WTC11 (cell line): ENCODE results near the gene PXDC1. TPM values are rescaled to one million over a fixed set of nuclear protein-coding genes. Genes with fewer than 3 reads are reported as not detected.
"Not testable (repeated sequence)": the region's sequence is repeated elsewhere in the genome, so short reads cannot be mapped to it uniquely, and the experiment has no call there.

Experiments
- ATAC-seq: fragments of 200-7000 bp; cut with Tn5 transposase; 2 replicates; pipeline ENCODE4 v1.10.0; 2021; ENCODE audit warnings: mild to moderate bottlenecking, moderate library complexity
- CTCF ChIA-PET: fragments of 300-600 bp; sonication (Branson Sonifier 250); formaldehyde crosslinking; loops from one replicate; lab custom pipeline; 2021; ENCODE audit warnings: antibody characterized with exemption; lab: Charles Lee
- POLR2A ChIA-PET: fragments of 350-600 bp; sonication (Branson Sonifier 250); formaldehyde crosslinking; loops from one replicate; lab custom pipeline; 2021; ENCODE audit warnings: antibody characterized with exemption; lab: Charles Lee
- DNase-seq: peaks from one replicate; pipeline ENCODE4 v3.0.0; 2021; ENCODE audit warnings: low spot score
- H3K27ac Mint-ChIP-seq: 2 replicates; pipeline ENCODE4 v1.8.0; 2021; ENCODE audit warnings: mixed read lengths
- H3K27me3 Mint-ChIP-seq: 2 replicates; pipeline ENCODE4 v1.8.0; 2021; ENCODE audit warnings: low read depth, mild to moderate bottlenecking, moderate library complexity, mixed read lengths
- H3K36me3 Mint-ChIP-seq: 2 replicates; pipeline ENCODE4 v1.8.0; 2021; ENCODE audit warnings: mixed read lengths
- H3K4me1 Mint-ChIP-seq: 2 replicates; pipeline ENCODE4 v1.8.0; 2022; ENCODE audit warnings: mixed read lengths
- H3K4me3 Mint-ChIP-seq: 2 replicates; pipeline ENCODE4 v1.8.0; 2021; ENCODE audit warnings: mild to moderate bottlenecking, moderate library complexity, mixed read lengths
- H3K9me3 Mint-ChIP-seq: 2 replicates; pipeline ENCODE4 v1.8.0; 2021; ENCODE audit warnings: mixed read lengths
- ELF4 ChIP-seq: sonication (generic); formaldehyde crosslinking; IDR thresholded peaks from 2 replicates; pipeline ENCODE4 v1.8.1; 2022; ENCODE audit warnings: low read depth, mild to moderate bottlenecking, moderate library complexity, missing genetic modification reagents
- EMX1 ChIP-seq: fragments of 250-450 bp; sonication (Bioruptor Pico); IDR thresholded peaks from 2 replicates; pipeline ENCODE4 v1.8.0; 2021; ENCODE audit warnings: mild to moderate bottlenecking
- FOXK1 ChIP-seq: sonication (generic); formaldehyde crosslinking; IDR thresholded peaks from 2 replicates; pipeline ENCODE4 v1.8.0; 2022; ENCODE audit warnings: mild to moderate bottlenecking, moderate library complexity, missing genetic modification reagents
- NR3C1 ChIP-seq: sonication (generic); formaldehyde crosslinking; conservative IDR thresholded peaks from 2 replicates; pipeline ENCODE4 v1.8.1; 2023; ENCODE audit warnings: low read depth, mild to moderate bottlenecking, missing genetic modification reagents
- OVOL2 ChIP-seq: fragments of 250-450 bp; sonication (Bioruptor Pico); IDR thresholded peaks from 2 replicates; pipeline ENCODE4 v1.9.0; 2021; ENCODE audit warnings: mild to moderate bottlenecking, borderline replicate concordance
- RELA ChIP-seq: sonication (generic); formaldehyde crosslinking; IDR thresholded peaks from 2 replicates; pipeline ENCODE4 v1.8.1; 2022; ENCODE audit warnings: missing genetic modification reagents, mild to moderate bottlenecking, borderline replicate concordance
- SMAD4 ChIP-seq: sonication (generic); formaldehyde crosslinking; IDR thresholded peaks from 2 replicates; pipeline ENCODE4 v1.8.0; 2022; ENCODE audit warnings: mild to moderate bottlenecking, missing genetic modification reagents
- SP1 ChIP-seq: sonication (generic); formaldehyde crosslinking; conservative IDR thresholded peaks from 2 replicates; pipeline ENCODE4 v1.8.1; 2022; ENCODE audit warnings: missing genetic modification reagents
- TEAD1 ChIP-seq: sonication (generic); formaldehyde crosslinking; IDR thresholded peaks from 2 replicates; pipeline ENCODE4 v1.8.0; 2022; ENCODE audit warnings: mild to moderate bottlenecking, missing genetic modification reagents
- ZNF121 ChIP-seq: sonication (generic); formaldehyde crosslinking; IDR thresholded peaks from 2 replicates; pipeline ENCODE4 v1.8.0; 2023; ENCODE audit warnings: missing genetic modification reagents
- ZNF138 ChIP-seq: sonication (generic); formaldehyde crosslinking; conservative IDR thresholded peaks from 2 replicates; pipeline ENCODE4 v1.8.1; 2022; ENCODE audit warnings: mild to moderate bottlenecking, moderate library complexity, missing genetic modification reagents
- ZNF396 ChIP-seq: fragments of 250-450 bp; sonication (Bioruptor Pico); IDR thresholded peaks from 2 replicates; pipeline ENCODE4 v1.8.0; 2021; ENCODE audit warnings: mild to moderate bottlenecking, moderate library complexity, borderline replicate concordance
- total RNA-seq: library from RNA; stranded (reverse); gene quantifications from 3 replicates; pipeline ENCODE4 v1.2.3, GENCODE V29; 2021
- TF ChIP-seq, protein P1 (sequence below): sonication (generic); formaldehyde crosslinking; IDR thresholded peaks from 2 replicates; pipeline ENCODE4 v1.8.0; 2023; ENCODE audit warnings: mild to moderate bottlenecking, missing genetic modification reagents
- TF ChIP-seq, protein P2 (sequence below): sonication (generic); formaldehyde crosslinking; IDR thresholded peaks from 2 replicates; pipeline ENCODE4 v1.8.1; 2023; ENCODE audit warnings: mild to moderate bottlenecking, missing genetic modification reagents, moderate library complexity
- TF ChIP-seq, protein P3 (sequence below): sonication (generic); formaldehyde crosslinking; IDR thresholded peaks from 2 replicates; pipeline ENCODE4 v1.8.1; 2023; ENCODE audit warnings: mild to moderate bottlenecking, missing genetic modification reagents, moderate library complexity
- TF ChIP-seq, protein P4 (sequence below): sonication (generic); formaldehyde crosslinking; IDR thresholded peaks from 2 replicates; pipeline ENCODE4 v1.8.1; 2023; ENCODE audit warnings: mild to moderate bottlenecking, moderate library complexity, missing genetic modification reagents
- TF ChIP-seq, protein P5 (sequence below): sonication (generic); formaldehyde crosslinking; IDR thresholded peaks from 2 replicates; pipeline ENCODE4 v1.8.1; 2023; ENCODE audit warnings: mild to moderate bottlenecking, missing genetic modification reagents, borderline replicate concordance

PXDC1 gene
- total RNA-seq, 1 experiment from 2014 or later: 3.3 TPM

DNA sequence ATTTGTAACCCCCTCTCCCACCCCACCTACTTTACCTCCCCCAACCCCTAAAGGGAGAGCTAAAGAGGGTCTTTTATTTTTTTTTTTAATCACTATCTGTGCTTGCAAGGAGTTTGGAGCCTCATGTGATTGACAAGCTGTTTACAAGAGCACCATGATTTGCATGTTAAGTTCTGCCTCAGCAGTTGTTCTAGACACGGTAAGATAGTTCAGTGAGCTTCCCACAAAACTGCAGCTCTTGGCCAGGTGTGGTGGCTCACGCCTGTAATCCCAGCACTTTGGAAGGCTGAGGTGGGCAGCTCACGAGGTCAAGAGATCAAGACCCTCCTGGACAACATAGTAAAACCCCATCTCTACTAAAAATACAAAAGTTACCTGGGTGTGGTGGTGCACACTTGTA is 5.0 kb upstream of the PXDC1 start (continued):
- TF ChIP-seq, protein P1, sequence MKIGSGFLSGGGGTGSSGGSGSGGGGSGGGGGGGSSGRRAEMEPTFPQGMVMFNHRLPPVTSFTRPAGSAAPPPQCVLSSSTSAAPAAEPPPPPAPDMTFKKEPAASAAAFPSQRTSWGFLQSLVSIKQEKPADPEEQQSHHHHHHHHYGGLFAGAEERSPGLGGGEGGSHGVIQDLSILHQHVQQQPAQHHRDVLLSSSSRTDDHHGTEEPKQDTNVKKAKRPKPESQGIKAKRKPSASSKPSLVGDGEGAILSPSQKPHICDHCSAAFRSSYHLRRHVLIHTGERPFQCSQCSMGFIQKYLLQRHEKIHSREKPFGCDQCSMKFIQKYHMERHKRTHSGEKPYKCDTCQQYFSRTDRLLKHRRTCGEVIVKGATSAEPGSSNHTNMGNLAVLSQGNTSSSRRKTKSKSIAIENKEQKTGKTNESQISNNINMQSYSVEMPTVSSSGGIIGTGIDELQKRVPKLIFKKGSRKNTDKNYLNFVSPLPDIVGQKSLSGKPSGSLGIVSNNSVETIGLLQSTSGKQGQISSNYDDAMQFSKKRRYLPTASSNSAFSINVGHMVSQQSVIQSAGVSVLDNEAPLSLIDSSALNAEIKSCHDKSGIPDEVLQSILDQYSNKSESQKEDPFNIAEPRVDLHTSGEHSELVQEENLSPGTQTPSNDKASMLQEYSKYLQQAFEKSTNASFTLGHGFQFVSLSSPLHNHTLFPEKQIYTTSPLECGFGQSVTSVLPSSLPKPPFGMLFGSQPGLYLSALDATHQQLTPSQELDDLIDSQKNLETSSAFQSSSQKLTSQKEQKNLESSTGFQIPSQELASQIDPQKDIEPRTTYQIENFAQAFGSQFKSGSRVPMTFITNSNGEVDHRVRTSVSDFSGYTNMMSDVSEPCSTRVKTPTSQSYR (CRISPR knock-in tag): no peak
- TF ChIP-seq, protein P2, sequence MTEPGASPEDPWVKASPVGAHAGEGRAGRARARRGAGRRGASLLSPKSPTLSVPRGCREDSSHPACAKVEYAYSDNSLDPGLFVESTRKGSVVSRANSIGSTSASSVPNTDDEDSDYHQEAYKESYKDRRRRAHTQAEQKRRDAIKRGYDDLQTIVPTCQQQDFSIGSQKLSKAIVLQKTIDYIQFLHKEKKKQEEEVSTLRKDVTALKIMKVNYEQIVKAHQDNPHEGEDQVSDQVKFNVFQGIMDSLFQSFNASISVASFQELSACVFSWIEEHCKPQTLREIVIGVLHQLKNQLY: no peak
- TF ChIP-seq OVOL2 (CRISPR knock-in tag) (no peak), EMX1 (no peak)

DNA sequence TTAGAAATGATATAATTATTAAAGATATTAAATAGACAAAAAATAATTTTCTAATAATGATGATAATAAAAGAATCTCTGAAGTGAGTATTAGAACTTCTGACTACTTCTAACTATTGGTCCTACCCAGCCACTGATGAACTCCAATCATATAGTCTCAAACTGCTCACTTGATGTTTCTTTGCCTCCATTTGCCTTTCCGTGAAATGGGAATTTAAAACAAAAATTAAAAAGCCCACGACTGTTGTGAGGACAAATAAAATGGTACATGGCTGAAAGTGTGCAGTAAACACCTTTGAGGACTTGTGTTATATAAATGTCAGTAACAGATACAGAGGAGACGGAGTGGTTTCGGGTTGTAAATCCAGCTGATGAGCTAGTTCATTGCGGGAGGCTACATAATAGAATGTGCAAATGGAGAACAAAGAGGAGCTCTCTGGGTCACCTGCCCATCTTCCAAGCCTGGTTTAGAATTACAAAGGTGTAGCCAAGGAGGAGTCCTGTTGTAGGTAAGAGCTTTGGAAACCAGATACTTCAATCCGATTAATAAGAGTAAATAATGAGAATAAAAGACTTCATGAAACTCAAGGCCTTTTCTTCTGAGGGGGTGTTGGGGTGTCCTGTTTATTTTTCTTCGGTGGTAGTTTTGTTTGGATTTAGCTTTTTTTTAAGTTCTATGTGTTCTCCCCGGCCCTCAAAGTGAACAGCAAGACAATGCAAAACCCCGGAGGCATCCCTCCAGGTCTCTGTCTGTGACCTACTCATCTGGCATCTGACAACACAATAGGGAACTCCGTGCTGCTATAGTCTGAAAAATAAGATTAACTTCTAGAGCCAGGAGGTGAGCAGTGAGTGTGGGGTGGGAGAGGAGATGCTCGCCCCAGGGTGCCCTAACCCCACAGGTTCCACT is 4.4 kb upstream of the PXDC1 start:
- ATAC-seq (peak; percentile 62), DNase-seq (no peak)
- ChIA-PET POLR2A (interaction anchor here (1.2 kb wide), 1 partner anchor 265 kb away, joined by 4 read pairs; a partner anchor contains a TSS), CTCF (interaction anchor here (0.6 to 3.4 kb wide), 9 partner anchors 8 to 235 kb away, joined by 3 to 45 read pairs (median 9); partner anchors contain the start of gene FAM50B)
- Mint-ChIP-seq H3K36me3 (no peaks in the 10 kb centered on the region), H3K4me1 (peaks cover 44% of the 10 kb centered on the region), H3K27ac (peak overlapping the region; percentile 95), H3K9me3 (no peaks in the 10 kb centered on the region), H3K27me3 (peaks cover 37% of the 10 kb centered on the region), H3K4me3 (peak overlapping the region; percentile 37)
- TF ChIP-seq, protein P3, sequence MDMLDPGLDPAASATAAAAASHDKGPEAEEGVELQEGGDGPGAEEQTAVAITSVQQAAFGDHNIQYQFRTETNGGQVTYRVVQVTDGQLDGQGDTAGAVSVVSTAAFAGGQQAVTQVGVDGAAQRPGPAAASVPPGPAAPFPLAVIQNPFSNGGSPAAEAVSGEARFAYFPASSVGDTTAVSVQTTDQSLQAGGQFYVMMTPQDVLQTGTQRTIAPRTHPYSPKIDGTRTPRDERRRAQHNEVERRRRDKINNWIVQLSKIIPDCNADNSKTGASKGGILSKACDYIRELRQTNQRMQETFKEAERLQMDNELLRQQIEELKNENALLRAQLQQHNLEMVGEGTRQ (CRISPR knock-in tag): peak; percentile 49; the same call in 1 of the 2 replicates
- TF ChIP-seq, protein P4, sequence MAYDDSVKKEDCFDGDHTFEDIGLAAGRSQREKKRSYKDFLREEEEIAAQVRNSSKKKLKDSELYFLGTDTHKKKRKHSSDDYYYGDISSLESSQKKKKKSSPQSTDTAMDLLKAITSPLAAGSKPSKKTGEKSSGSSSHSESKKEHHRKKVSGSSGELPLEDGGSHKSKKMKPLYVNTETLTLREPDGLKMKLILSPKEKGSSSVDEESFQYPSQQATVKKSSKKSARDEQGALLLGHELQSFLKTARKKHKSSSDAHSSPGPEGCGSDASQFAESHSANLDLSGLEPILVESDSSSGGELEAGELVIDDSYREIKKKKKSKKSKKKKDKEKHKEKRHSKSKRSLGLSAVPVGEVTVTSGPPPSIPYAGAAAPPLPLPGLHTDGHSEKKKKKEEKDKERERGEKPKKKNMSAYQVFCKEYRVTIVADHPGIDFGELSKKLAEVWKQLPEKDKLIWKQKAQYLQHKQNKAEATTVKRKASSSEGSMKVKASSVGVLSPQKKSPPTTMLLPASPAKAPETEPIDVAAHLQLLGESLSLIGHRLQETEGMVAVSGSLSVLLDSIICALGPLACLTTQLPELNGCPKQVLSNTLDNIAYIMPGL (CRISPR knock-in tag): no peak

DNA sequence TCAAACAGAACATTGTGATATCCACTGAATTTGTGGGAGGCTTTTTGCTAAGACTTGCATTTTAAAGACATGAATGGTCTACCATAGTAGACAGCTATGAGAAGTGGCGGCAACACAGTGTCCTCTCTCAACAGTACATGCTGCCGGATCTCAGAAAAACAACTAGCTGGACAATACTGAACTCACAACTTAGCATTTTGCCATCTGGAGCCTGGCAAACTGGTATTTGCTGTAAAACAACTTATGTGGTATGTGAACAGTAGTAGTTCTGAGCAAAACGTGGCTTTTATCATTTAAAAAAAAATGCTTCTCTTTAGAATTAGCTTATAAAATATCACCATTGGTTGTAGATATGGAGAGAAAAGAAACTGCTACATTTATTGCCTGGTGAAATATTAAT is 3.3 kb upstream of the PXDC1 start:
- TF ChIP-seq, protein P5, sequence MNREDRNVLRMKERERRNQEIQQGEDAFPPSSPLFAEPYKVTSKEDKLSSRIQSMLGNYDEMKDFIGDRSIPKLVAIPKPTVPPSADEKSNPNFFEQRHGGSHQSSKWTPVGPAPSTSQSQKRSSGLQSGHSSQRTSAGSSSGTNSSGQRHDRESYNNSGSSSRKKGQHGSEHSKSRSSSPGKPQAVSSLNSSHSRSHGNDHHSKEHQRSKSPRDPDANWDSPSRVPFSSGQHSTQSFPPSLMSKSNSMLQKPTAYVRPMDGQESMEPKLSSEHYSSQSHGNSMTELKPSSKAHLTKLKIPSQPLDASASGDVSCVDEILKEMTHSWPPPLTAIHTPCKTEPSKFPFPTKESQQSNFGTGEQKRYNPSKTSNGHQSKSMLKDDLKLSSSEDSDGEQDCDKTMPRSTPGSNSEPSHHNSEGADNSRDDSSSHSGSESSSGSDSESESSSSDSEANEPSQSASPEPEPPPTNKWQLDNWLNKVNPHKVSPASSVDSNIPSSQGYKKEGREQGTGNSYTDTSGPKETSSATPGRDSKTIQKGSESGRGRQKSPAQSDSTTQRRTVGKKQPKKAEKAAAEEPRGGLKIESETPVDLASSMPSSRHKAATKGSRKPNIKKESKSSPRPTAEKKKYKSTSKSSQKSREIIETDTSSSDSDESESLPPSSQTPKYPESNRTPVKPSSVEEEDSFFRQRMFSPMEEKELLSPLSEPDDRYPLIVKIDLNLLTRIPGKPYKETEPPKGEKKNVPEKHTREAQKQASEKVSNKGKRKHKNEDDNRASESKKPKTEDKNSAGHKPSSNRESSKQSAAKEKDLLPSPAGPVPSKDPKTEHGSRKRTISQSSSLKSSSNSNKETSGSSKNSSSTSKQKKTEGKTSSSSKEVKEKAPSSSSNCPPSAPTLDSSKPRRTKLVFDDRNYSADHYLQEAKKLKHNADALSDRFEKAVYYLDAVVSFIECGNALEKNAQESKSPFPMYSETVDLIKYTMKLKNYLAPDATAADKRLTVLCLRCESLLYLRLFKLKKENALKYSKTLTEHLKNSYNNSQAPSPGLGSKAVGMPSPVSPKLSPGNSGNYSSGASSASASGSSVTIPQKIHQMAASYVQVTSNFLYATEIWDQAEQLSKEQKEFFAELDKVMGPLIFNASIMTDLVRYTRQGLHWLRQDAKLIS (CRISPR knock-in tag): no peak
- TF ChIP-seq RELA (CRISPR knock-in tag): no peak
- TF ChIP-seq TEAD1 (CRISPR knock-in tag): no peak
- no peak for TF ChIP-seq ELF4 (CRISPR knock-in tag)
- TF ChIP-seq ZNF138 (CRISPR knock-in tag): no peak
- no peak for TF ChIP-seq FOXK1 (CRISPR knock-in tag)
- TF ChIP-seq NR3C1 (CRISPR knock-in tag): no peak
- no peak for TF ChIP-seq SP1
- no peak for TF ChIP-seq ZNF121 (CRISPR knock-in tag)
- TF ChIP-seq ZNF396 (CRISPR knock-in tag): no peak
- TF ChIP-seq SMAD4: no peak
- POLR2A ChIA-PET: no interaction called here
- Mint-ChIP-seq H3K4me3 (no peak overlapping the region), H3K36me3 (no peaks in the 10 kb centered on the region), H3K4me1 (peaks cover 47% of the 10 kb centered on the region), H3K27ac (no peak overlapping the region), H3K9me3 (no peaks in the 10 kb centered on the region), H3K27me3 (peaks cover 44% of the 10 kb centered on the region)
- no peak for ATAC-seq
- DNase-seq: no peak
- CTCF ChIA-PET: interaction anchor here (1.6 to 3.4 kb wide), 3 partner anchors 94 to 236 kb away, joined by 5 to 45 read pairs (median 20); partner anchors contain the start of gene FAM50B

DNA sequence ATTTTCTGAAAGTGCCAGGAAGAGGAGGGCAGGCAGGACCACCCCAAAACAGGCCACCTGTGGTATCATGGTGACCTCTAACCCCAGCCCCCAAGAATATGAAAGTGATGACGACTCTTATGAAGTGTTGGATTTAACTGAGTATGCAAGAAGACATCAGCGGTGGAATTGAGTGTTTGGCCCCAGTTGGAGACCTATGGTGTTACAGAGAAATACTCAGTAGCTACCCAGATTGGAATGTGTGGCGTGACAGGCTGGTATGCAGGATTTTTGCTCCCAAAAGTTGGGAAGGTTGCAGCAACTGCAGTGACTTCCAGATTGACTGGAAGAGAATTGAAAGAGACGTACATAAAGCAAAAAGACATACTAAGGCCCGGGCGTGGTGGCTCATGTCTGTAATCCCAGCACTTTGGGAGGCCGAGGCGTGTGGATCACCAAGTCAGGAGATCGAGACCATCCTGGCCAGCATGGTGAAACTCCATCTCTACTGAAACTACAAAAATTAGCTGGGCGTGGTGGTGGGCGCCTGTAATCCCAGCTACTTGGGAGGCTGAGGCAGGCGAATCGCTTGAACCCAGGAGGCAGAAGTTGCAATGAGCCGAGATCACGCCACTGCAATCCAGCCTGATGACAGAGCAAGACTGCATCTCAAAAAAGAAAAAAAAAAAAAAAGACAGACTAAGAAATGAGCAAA is 2.7 kb upstream of the PXDC1 start:
- H3K36me3 Mint-ChIP-seq, H3K27ac Mint-ChIP-seq, ATAC-seq, DNase-seq, H3K4me3 Mint-ChIP-seq, H3K9me3 Mint-ChIP-seq, POLR2A ChIA-PET: not testable (repeated sequence)
- Mint-ChIP-seq H3K27me3 (peaks cover 50% of the 10 kb centered on the region), H3K4me1 (peaks cover 52% of the 10 kb centered on the region)
- CTCF ChIA-PET: interaction anchor here (1.6 to 3.4 kb wide), 3 partner anchors 95 to 237 kb away, joined by 5 to 45 read pairs (median 20); partner anchors contain the start of gene FAM50B
